GM19328 (cell line): ENCODE results near the gene FAM234A.
"Not testable (repeated sequence)": the region's sequence is repeated elsewhere in the genome, so short reads cannot be mapped to it uniquely, and the experiment has no call there.

Experiments
- ATAC-seq: cut with Tn5 transposase; IDR thresholded peaks from one replicate; pipeline ENCODE4 v1.9.1; 2021; ENCODE audit warnings: mild to moderate bottlenecking, moderate library complexity; ENCODE audit not compliant: unreplicated experiment

The FAM234A gene, protein sequence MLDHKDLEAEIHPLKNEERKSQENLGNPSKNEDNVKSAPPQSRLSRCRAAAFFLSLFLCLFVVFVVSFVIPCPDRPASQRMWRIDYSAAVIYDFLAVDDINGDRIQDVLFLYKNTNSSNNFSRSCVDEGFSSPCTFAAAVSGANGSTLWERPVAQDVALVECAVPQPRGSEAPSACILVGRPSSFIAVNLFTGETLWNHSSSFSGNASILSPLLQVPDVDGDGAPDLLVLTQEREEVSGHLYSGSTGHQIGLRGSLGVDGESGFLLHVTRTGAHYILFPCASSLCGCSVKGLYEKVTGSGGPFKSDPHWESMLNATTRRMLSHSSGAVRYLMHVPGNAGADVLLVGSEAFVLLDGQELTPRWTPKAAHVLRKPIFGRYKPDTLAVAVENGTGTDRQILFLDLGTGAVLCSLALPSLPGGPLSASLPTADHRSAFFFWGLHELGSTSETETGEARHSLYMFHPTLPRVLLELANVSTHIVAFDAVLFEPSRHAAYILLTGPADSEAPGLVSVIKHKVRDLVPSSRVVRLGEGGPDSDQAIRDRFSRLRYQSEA

DNA sequence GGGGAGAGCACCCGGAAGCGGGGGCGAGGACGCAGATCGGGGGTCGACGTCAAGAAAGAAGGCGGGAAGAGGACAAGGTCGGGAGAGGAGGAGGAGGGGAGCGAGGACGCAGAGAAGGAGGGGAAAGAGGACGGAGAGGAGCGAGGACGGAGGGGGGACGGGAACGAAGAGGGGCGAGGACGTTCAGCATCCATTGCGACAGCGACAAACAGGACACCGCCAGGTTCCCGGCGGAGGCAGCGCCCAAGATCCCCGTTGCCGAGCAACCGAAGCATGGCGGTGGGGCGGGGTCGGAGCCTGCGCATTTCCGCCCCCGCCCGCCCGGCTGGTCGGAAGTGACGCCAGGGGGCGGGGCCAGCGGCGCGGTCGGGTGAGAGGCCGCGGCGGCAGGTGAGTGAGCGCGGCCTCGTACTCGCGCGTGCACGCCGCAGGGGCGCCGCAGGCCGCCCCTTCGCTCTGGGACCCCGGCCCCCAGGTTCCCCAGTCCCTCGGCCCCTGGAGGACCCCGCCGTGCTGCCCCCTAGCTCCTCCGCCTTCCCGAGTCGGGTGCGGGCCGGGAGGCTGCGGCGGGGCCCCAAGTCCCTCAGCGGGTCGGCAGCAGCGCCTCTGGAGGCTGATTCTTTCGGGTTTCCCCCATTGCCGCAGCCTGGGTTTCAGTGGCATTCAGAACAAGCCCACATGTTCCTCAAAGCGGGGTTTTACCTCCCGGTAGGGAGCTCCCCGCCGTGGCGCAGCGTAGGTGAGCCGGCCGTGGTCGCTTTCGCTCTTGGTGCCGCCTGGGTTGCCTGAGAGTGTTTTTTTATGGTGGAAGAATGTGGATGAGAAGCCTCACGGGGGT is at the start of gene FAM234A:
FAM234A (plus strand) TSS at position 354 of the 838 bp plus-strand sequence. CDS start 19,593 bp downstream, outside the sequence.
- ATAC-seq: peak; percentile 80

DNA sequence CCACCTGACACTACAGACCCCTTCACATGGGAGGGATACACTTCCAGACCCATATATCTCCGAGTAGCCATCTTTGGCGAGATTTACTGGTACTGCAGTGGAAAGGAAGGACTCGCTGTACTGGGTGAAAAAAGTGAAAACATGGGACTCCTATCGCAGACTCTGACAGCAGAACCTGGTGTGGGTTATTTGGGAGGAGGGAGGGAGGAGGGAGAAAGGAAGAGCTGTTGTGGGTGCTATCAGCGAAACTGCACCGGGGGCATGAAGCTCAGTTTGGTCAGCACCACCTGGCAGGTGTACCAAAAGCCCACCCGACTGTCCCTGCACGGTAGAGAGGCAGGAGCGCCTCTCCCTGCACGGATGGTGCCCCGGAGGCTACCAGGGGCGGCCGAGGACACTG is 49.4 kb upstream of the FAM234A start:
- ATAC-seq: no peak

DNA sequence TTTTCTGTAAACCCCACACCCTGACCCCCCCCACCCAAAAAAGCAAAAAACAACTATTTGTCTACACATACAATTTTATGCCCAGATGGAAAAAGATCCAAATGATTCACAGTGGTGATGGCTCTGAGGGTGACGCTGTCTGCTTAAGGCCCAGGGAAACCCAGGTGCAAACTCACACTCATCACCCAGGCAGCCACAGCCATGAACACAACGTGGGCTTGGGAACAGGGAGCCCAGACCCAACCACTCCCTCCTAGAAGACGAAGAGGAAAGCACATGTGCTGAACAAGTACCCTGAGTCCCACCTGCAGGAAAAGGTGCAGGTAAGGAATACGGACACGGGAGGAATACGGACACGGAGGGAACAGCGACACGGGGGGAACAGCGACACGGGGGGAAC is 48.9 kb upstream of the FAM234A start:
- ATAC-seq: no peak

DNA sequence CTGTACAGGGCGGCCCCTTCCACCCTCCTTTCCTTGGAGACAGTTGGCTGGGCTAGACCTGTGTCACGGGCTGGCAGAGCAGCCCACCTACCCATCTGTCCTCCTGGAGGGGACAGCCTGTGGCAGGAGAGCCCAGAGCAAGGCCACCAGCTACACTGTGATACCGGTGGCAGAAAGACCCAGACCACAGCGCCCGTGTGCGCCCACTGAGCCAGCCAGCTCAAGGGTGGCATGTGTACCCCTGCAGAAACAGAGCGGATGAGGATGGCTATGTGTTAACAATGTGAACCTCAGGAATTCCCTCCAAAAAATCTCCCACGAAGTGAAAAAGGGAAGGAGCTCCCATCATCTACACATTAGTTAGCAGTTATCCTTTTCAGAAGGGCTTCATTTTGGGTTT is 47.3 kb upstream of the FAM234A start:
- no peak for ATAC-seq

DNA sequence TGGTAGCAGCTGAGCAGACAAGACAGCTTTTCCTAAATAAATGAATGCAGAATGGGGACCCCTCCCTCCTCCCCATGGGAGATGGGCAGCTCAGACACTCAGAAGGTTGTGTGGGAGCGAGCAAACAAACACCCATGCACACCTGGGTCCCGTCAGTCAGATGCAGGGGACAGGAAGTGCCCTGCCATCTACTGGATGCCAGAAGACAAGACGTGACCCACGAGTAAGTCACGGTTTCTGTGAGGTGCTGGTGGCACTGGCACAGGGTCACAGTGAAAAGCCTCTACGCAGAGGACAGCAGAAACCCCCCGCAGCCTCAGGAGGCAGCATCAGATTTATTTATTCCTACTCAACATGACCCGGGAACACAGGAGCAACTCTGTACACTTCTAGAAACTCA is 45.9 kb upstream of the FAM234A start:
- no peak for ATAC-seq

DNA sequence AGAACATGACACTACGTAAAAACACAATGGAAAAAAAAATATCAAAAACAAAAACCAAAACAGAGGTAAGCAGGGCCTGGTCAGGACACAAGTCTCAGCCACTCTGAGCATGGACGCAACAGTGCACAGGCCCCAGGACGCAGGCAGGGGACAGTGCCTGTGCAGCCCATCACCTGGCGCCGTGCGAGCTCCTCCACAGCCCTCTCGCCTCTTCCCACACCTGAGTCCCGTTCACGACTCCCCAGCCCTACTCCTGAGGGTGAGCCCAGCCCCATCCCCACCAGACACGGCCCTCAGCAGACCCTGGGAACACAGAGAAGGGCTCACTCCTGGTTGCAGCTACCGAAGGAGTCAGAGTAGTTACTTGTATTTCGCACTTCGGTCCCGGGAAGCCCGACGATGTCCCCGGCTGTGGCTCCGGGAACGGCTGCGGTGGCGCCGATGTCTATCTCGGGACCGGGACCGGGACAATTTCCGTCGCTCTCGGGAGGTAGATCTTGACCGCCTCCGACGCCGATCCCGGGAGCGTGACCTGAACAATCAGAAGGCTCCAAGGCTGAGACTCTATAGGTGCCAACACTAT is 44.9 kb upstream of the FAM234A start:
- no peak for ATAC-seq

DNA sequence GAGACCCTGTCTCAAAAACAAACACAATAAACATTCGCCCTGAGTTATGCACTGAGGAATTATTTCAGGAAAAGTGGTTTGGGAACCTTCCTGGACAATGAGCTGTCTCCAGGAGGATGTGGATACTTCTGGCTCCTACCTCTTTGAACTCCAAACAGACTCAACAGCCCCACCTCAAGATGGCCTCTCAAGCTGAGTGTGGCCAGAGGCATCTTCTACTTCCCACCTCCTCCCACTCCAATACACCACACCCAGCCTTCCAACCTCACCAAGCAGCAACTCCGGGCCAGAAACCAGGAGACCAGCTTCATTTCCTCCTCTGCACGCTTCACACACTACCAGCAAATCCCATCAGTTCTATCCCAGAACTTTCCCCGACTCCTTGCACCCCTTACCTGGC is 42.8 kb upstream of the FAM234A start:
- no peak for ATAC-seq

DNA sequence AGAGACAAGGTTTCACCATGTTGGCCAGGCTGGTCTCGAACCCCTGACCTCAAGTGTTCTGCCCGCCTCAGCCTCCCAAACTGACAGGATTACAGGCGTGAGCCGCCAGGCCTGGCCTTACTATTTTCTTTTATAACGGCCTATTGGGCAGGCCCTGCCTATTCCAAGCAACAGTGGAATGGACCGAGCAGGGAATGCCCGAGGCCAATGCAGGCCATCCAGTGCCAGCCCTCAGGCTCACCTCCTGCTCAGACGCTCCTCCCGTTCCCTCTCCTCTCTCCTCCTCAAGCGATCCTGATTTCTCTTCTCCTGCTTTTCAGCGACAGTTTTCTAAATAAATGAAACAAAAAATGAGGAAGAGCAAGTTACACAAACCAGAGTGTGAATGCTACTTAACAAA is 41.9 kb upstream of the FAM234A start:
- ATAC-seq: no peak

DNA sequence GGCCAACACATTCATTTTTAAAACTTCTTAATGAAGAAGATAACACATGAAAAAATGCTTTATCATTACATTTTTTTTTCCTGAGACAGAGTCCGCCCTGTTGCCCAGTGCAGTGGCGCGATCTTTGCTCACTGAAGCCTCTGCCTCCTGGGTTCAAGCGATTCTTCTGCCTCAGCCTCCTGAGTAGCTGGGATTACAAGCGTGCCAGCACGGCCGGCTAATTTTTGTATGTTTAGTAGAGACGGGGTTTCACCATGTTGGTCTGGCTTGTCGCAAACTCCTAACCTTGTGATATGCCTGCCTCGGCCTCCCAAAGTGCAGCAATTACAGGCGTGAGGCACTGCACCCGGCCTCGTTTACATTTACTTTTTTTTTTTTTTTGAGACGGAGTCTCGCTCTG is 41.2 kb upstream of the FAM234A start:
- ATAC-seq: no peak

DNA sequence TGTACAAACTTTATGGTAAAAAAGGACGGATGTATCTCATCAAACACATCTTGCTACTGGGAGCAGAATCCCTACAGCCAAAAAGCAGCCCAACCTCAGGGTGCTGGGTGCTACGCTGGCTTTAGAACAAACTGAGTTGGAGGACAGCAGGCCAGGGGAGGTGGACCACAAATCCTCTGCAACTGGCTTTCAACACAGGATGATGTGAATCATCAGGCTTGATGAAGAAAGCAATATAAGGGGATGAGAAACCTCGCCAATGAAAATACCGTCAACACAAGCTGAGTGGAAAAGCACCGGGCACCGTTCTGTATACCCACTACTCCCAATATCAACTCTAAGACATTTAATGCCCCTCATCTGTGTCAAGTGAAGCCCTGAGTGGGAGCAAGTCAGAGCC is 40.1 kb upstream of the FAM234A start:
- no peak for ATAC-seq

DNA sequence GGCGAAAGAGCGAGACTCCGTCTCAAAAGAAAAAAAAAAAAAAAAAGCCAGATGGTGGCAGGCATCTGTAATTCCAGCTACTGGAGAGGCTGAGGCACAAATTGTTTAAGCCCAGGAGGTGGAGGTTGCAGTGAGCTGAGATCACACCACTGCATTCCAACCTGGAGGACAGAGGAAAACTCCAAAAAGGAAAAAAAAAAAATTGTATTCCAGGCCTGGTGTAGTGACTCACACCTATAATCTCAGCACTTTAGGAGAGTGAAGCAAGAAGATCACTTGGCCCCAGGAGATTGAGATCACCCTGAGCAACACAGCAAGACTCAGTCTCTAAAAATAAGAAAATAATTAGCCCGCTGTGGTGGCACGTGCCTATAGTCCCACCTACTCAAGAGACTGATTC is 34.2 kb upstream of the FAM234A start:
- ATAC-seq: no peak

DNA sequence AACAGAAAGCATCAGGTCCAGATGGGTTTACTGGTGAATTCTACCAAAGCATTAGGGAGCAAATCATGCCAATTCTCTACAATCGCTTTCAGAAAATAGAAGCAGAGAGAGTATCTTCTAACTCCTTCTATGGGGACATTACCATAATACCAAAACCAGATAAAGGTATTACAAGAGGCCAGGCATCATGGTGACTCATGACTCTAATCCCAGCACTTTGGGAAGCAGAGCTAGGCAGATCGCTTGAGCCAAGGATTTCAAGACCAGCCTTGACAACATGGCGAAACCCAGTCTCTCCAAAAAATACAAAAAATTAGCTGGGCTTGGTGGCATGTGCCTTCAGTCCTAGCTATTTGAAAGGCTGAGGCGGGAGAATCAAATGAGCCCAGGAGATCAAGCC is 31.4 kb upstream of the FAM234A start:
- ATAC-seq: no peak

DNA sequence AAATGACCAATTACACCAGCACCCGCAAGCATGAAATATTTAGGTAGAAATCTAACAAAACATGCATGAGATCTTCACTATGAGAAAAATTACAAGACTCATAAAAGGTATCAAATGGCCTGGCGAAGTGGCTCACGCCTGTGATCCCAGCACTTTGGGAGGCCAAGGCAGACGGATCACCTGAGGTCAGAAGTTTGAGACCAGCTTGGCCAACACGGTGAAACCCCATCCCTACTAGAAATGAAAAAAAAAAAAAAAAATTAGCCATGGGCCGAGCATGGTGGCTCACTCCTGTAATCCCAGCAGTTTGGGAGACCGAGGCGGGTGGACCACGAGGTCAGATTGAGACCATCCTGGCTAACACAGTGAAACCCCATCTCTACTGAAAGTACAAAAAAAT is 30.6 kb upstream of the FAM234A start:
- ATAC-seq: not testable (repeated sequence)

DNA sequence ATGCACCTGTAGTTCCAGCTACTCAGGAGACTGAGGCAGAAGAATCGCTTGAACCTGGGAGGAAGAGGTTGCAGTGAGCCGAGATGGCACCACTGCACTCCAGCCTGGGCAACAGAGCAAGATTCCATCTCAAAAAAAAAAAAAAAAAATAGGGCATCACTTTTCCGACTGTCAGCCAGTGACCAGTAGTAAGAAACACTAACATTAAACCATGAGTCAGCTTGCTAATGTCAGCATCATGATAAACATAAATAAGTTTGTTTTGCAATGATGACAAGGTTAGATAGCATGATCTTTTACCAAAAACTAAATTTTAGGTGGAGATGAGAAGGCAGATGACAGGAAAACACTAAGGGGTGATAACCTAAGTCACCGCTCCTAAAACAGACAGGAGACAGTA is 25.3 kb upstream of the FAM234A start:
- not testable (repeated sequence) for ATAC-seq

DNA sequence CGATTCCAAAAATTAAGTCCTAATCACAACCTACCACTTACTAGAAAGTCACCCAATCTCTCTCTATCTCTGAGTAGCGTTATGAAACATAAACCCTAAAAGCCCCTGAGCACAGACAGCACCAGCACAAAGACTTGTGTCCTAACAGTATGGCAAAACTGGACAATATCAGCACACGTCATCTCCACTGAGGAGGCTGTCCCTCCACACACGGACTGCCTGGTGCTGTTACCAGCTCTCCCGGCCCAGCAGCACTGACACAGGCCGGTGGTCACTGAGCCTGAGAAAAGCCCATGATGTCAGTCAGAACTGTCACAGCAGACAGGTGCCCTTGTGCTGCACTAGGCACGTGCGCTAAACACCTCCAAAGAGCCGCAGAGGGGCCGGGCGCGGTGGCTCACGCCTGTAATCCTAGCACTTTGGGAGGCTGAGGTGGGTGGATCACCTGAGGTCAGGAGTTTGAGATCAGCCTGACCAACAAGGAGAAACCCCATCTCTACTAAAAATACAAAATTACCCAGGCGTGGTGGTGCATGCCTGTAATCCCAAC is 22.9 kb upstream of the FAM234A start:
- not testable (repeated sequence) for ATAC-seq

DNA sequence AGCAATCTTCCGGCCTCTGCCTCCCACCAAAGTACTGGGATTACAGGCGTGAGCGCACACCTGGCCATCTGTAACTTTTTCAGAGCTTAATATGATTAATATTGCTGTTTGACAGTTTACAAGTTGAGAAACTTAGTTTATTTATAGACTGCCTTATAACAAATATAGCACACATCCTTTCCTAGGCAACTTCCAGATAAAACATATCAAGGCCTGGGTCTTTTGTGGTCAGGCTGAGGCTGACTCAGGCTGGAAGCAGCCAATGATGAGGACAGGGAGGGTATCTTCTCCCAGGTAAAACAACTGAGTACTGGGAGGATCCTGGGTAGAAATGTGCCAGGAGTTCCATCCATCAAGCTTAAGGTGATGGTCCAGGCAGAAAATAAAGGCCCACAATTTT is 21.6 kb upstream of the FAM234A start:
- no peak for ATAC-seq

DNA sequence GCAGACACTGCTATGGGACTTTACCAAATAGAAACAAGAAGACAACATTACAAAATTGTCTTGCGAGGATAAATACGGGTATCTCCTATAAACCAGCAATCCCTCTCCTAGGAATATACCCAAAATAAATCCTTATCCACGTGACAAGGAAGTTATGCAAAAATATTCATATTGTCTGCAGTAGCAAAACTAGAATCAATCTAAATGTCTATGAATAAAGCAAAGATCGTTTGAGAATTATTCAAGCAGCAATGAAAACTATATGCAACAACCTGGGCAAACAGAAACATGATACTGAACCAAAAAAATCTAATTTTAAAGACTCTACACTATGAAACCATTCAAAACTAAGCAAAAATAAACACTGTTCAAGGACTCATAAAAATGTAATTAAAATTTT is 14.6 kb upstream of the FAM234A start:
- ATAC-seq: no peak

DNA sequence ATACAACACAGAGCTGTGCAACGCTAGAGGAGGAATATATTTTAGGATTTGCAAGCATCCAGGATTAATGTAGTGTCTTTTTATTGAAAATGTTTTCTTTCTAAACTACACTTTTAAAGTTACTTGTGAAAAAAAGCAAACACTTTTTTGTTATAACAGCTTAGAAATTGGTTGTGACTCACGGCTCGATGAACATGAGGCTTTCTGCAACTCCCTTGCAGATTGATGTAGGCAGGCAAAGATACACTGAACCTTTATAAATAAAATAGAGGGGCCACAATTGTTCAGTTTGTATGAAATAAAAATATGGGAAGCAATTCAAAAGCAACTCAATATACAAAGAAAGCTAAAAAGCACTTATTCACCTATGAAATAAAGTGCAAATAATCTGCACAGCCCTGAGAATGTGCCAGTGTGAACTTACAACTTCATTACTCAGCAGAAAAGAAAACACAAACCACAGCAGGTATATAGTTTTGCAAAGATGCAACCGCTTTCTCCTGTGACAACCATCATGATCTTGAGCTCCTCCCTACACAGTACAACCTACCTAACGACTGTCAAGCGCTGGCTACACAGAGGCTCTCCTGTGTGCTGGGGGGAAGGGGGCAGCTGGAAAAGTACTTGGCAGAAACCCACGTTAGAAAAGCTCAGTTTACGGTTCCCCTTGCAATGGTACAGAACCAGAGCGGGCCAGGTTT is 6.3 kb upstream of the FAM234A start:
- no peak for ATAC-seq

DNA sequence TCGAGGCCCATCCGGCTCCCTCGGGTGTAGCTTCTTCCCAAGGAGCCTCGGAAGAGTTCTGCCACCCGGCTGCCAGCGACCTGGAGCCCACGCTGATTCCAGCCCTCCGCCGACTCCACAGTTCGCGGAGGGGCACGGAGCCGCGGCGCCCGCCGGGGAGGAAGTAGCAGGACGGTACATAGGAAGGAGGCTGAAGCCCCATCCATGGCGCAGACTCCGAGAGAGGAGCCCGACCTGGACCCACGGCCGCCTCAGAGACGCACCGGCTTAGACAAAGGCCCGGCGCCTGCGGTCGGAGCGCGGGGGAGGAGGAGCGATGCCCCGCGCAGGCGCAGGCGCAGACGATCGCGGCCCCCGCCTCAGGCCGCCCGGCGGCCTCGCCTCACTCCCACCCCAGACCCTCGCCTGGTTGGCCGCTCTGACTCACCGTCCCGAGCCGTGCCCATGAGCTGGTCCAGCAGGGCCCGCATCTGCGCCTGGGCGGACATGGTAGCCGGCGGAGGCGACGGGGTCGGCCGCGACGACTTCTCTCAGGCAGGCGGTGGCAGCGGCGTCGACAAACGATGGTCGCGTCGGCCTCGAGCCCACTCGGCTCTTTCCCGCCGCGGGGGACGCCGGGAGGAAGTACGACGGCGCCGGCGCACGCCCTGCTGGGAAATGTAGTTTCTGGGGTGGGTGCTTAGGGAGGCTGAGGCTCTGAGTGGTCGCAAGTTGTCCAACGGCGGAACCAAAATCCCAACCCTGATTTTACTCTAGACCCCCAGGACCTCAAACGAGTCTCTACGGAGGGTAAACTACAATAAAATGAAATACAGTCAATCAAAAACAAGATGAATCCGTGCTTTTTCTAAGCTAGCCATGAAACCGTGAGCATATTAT is 5.5 kb upstream of the FAM234A start, which contains the start of gene LUC7L:
LUC7L (minus strand) TSS at position 598 of the 879 bp plus-strand sequence; CDS start at position 488, 110 bp downstream.
- peak; percentile 77 for ATAC-seq
